ENCODE data around the gene WDR17.

The WDR17 gene

GRCh38 chr4:176137631-176138030 is 72.0 kb downstream of the WDR17 start:
- no peak overlapping the region for H3K14ac ChIP-seq (ENCODE audit: low read length)
- H3K4me1 ChIP-seq (ENCODE audit: control insufficient read depth in 1 of 2, insufficient read depth in 2 of 2, low read length in 2 of 2): no peaks in the 10 kb centered on the region
- no peak overlapping the region for H2AFZ ChIP-seq (ENCODE audit: insufficient read depth, low read length, poor library complexity)
- no peak overlapping the region for H3K27ac ChIP-seq (ENCODE audit: low read depth, low read length)
- H2BK12ac ChIP-seq (ENCODE audit: low read length): no peak overlapping the region
- no peak overlapping the region for H4K91ac ChIP-seq (ENCODE audit: low read depth, low read length)
- no peaks in the 10 kb centered on the region for H3K9me3 ChIP-seq (ENCODE audit: insufficient read depth, low read depth, low read length)
- H3K4me3 ChIP-seq (ENCODE audit: low read depth, low read length): no peak overlapping the region
- H2BK120ac ChIP-seq (ENCODE audit: insufficient read depth, low read length, poor library complexity): no peak overlapping the region
- H3K9ac ChIP-seq (ENCODE audit: low read length): no peak overlapping the region
- H3K18ac ChIP-seq (ENCODE audit: low read length): no peak overlapping the region
- peak in 1 of 2 donors; percentile 29 for DNase-seq
- no peak overlapping the region for H2BK5ac ChIP-seq (ENCODE audit: low read depth, low read length, poor library complexity)
- no peak overlapping the region for H3K4me2 ChIP-seq (ENCODE audit: low read length)
- H3K23ac ChIP-seq (ENCODE audit: low read length): no peak overlapping the region
- no peaks in the 10 kb centered on the region for H3K27me3 ChIP-seq (ENCODE audit: insufficient read depth, low read length)
- no peak overlapping the region for H4K8ac ChIP-seq (ENCODE audit: low read depth, low read length)
- H2AK5ac ChIP-seq (ENCODE audit: low read length): no peak overlapping the region
- H3K79me1 ChIP-seq (ENCODE audit: low read length): no peaks in the 10 kb centered on the region
- no peak overlapping the region for H4K12ac ChIP-seq (ENCODE audit: low read depth, low read length)
- H3K4ac ChIP-seq (ENCODE audit: low read depth, low read length): no peak overlapping the region
- no peaks in the 10 kb centered on the region for H3K36me3 ChIP-seq (ENCODE audit: control insufficient read depth in 1 of 2, insufficient read depth in 2 of 2, low read length in 2 of 2)
- no peaks in the 10 kb centered on the region for H3K79me2 ChIP-seq (ENCODE audit: control insufficient read depth, insufficient read depth, low read length, poor library complexity)

DNA sequence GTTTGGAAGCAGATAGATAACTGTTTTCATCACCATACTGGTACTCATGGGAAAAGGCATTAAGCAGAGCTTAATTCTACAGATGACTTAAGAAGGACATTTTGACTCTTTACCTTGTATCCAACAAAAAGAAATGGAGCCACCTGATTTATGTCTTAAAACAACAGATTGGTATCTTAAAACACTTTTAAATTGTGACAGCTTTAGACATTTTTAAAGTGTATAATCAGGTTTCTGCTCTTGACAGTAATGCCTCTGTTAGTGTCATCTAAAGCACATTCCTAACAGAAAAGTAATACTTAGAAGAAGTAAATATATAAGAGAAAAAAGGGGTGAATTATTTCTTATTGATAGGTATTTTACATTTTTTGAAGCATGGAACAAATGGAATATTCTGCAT is 73.9 kb downstream of the WDR17 start:
- H3K36me3 ChIP-seq (ENCODE audit: control insufficient read depth in 1 of 2, insufficient read depth in 2 of 2, low read length in 2 of 2): no peaks in the 10 kb centered on the region
- H4K12ac ChIP-seq (ENCODE audit: low read depth, low read length): no peak overlapping the region
- H4K91ac ChIP-seq (ENCODE audit: low read depth, low read length): no peak overlapping the region
- no peak overlapping the region for H3K14ac ChIP-seq (ENCODE audit: low read length)
- no peak overlapping the region for H2BK120ac ChIP-seq (ENCODE audit: insufficient read depth, low read length, poor library complexity)
- no peak overlapping the region for H2AFZ ChIP-seq (ENCODE audit: insufficient read depth, low read length, poor library complexity)
- H2BK12ac ChIP-seq (ENCODE audit: low read length): no peak overlapping the region
- no peak overlapping the region for H3K4ac ChIP-seq (ENCODE audit: low read depth, low read length)
- no peak overlapping the region for H3K23ac ChIP-seq (ENCODE audit: low read length)
- H4K8ac ChIP-seq (ENCODE audit: low read depth, low read length): no peak overlapping the region
- H3K79me2 ChIP-seq (ENCODE audit: control insufficient read depth, insufficient read depth, low read length, poor library complexity): no peaks in the 10 kb centered on the region
- no peak overlapping the region for H2AK5ac ChIP-seq (ENCODE audit: low read length)
- no peak overlapping the region for H3K9ac ChIP-seq (ENCODE audit: low read length)
- H3K4me1 ChIP-seq (ENCODE audit: control insufficient read depth in 1 of 2, insufficient read depth in 2 of 2, low read length in 2 of 2): no peaks in the 10 kb centered on the region
- H3K79me1 ChIP-seq (ENCODE audit: low read length): no peaks in the 10 kb centered on the region
- no peak overlapping the region for H3K27ac ChIP-seq (ENCODE audit: low read depth, low read length)
- H3K4me2 ChIP-seq (ENCODE audit: low read length): no peak overlapping the region
- H3K18ac ChIP-seq (ENCODE audit: low read length): no peak overlapping the region
- H2BK5ac ChIP-seq (ENCODE audit: low read depth, low read length, poor library complexity): no peak overlapping the region
- no peak overlapping the region for H3K4me3 ChIP-seq (ENCODE audit: low read depth, low read length)
- no peak for DNase-seq
- H3K9me3 ChIP-seq (ENCODE audit: insufficient read depth, low read depth, low read length): no peaks in the 10 kb centered on the region
- no peaks in the 10 kb centered on the region for H3K27me3 ChIP-seq (ENCODE audit: insufficient read depth, low read length)

DNA sequence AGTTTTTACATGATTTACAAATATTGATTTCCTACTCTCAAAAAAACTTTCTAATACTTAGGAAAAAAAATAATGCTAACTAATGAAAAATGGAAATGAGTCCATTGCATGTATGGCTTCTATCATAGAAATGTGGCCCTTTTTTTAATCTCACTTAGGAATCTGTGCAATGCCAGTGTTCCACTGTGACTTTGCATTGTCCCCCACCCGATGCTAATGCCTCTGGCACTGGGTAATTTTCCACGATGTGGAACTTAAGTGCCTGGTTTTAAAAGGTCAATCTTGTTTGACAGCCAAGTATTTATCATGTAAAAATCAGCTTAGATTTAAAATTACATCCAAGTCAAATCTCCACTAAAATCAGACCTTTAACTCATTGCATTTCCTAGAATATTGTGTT is 76.6 kb downstream of the WDR17 start:
- H3K79me1 ChIP-seq (ENCODE audit: low read length): no peaks in the 10 kb centered on the region
- no peak overlapping the region for H3K4me2 ChIP-seq (ENCODE audit: low read length)
- no peak overlapping the region for H3K18ac ChIP-seq (ENCODE audit: low read length)

GRCh38 chr4:176149680-176150355 is 84.2 kb downstream of the WDR17 start:
- no peak overlapping the region for H3K23ac ChIP-seq (ENCODE audit: low read length)
- H3K4me2 ChIP-seq (ENCODE audit: low read length): no peak overlapping the region
- no peak overlapping the region for H3K18ac ChIP-seq (ENCODE audit: low read length)
- no CpG with 5 or more reads among the region's 3 CpGs for WGBS (ENCODE audit: extremely low coverage, insufficient coverage, insufficient read length)
- no peak overlapping the region for H3K27ac ChIP-seq (ENCODE audit: low read depth, low read length)
- H2BK12ac ChIP-seq (ENCODE audit: low read length): no peak overlapping the region
- no peak overlapping the region for H4K12ac ChIP-seq (ENCODE audit: low read depth, low read length)
- no peaks in the 10 kb centered on the region for H3K79me1 ChIP-seq (ENCODE audit: low read length)
- H3K4me1 ChIP-seq (ENCODE audit: control insufficient read depth in 1 of 2, insufficient read depth in 2 of 2, low read length in 2 of 2): no peaks in the 10 kb centered on the region
- H4K91ac ChIP-seq (ENCODE audit: low read depth, low read length): no peak overlapping the region
- no peak for DNase-seq
- H3K36me3 ChIP-seq (ENCODE audit: control insufficient read depth in 1 of 2, insufficient read depth in 2 of 2, low read length in 2 of 2): no peaks in the 10 kb centered on the region
- H3K14ac ChIP-seq (ENCODE audit: low read length): no peak overlapping the region
- no peak overlapping the region for H2AFZ ChIP-seq (ENCODE audit: insufficient read depth, low read length, poor library complexity)
- no peaks in the 10 kb centered on the region for H3K9me3 ChIP-seq (ENCODE audit: insufficient read depth, low read depth, low read length)
- no peaks in the 10 kb centered on the region for H3K27me3 ChIP-seq (ENCODE audit: insufficient read depth, low read length)
- no peak overlapping the region for H2BK5ac ChIP-seq (ENCODE audit: low read depth, low read length, poor library complexity)
- H3K9ac ChIP-seq (ENCODE audit: low read length): no peak overlapping the region
- H3K79me2 ChIP-seq (ENCODE audit: control insufficient read depth, insufficient read depth, low read length, poor library complexity): no peaks in the 10 kb centered on the region
- H3K4me3 ChIP-seq (ENCODE audit: low read depth, low read length): no peak overlapping the region
- H3K4ac ChIP-seq (ENCODE audit: low read depth, low read length): no peak overlapping the region
- H4K8ac ChIP-seq (ENCODE audit: low read depth, low read length): no peak overlapping the region
- no peak overlapping the region for H2BK120ac ChIP-seq (ENCODE audit: insufficient read depth, low read length, poor library complexity)
- no peak overlapping the region for H2AK5ac ChIP-seq (ENCODE audit: low read length)

More for the DNA sequence above, 76.6 kb downstream of the WDR17 start:
- DNase-seq: no peak
- Histone ChIP-seq H3K27me3 (ENCODE audit: insufficient read depth, low read length) (no peaks in the 10 kb centered on the region), H2BK120ac (ENCODE audit: insufficient read depth, low read length, poor library complexity) (no peak overlapping the region), H4K91ac (ENCODE audit: low read depth, low read length) (no peak overlapping the region), H2AFZ (ENCODE audit: insufficient read depth, low read length, poor library complexity) (no peak overlapping the region), H2AK5ac (ENCODE audit: low read length) (no peak overlapping the region), H3K4me3 (ENCODE audit: low read depth, low read length) (no peak overlapping the region), H3K79me2 (ENCODE audit: control insufficient read depth, insufficient read depth, low read length, poor library complexity) (no peaks in the 10 kb centered on the region), H3K23ac (ENCODE audit: low read length) (no peak overlapping the region), H4K8ac (ENCODE audit: low read depth, low read length) (no peak overlapping the region), H3K4me1 (ENCODE audit: control insufficient read depth in 1 of 2, insufficient read depth in 2 of 2, low read length in 2 of 2) (no peaks in the 10 kb centered on the region), H3K27ac (ENCODE audit: low read depth, low read length) (no peak overlapping the region), H2BK5ac (ENCODE audit: low read depth, low read length, poor library complexity) (no peak overlapping the region), H3K9ac (ENCODE audit: low read length) (no peak overlapping the region), H3K9me3 (ENCODE audit: insufficient read depth, low read depth, low read length) (no peaks in the 10 kb centered on the region), H3K4ac (ENCODE audit: low read depth, low read length) (no peak overlapping the region), H3K14ac (ENCODE audit: low read length) (no peak overlapping the region), H3K36me3 (ENCODE audit: control insufficient read depth in 1 of 2, insufficient read depth in 2 of 2, low read length in 2 of 2) (no peaks in the 10 kb centered on the region), H2BK12ac (ENCODE audit: low read length) (no peak overlapping the region), H4K12ac (ENCODE audit: low read depth, low read length) (no peak overlapping the region)
- no CpG with 5 or more reads among the region's 2 CpGs for WGBS (ENCODE audit: extremely low coverage, insufficient coverage, insufficient read length)
